GM12878 (cell line): ENCODE data around the gene CASS4. TPM values are rescaled to one million over a fixed set of nuclear protein-coding genes. Genes with fewer than 3 reads are reported as not detected.

Experiments used
- ATAC-seq: fragments of 200-7000 bp; cut with Tn5 transposase; 3 replicates; pipeline ENCODE4 v1.9.1; 2020; ENCODE audit warnings: mild to moderate bottlenecking, moderate library complexity
- BruUV-seq: library from RNA; stranded (reverse); fragments of 400-500 nt; replicated peaks from 2 replicates; lab custom pipeline; 2021; lab: Mats Ljungman, UMichigan
- CTCF ChIA-PET: fragments of 300-600 bp; sonication (Branson Sonifier 250); formaldehyde crosslinking; extraction: SDS; loops from one replicate; lab custom pipeline; 2021; ENCODE audit warnings: inconsistent platforms; lab: Yijun Ruan, JAX
- POLR2A ChIA-PET: fragments of 350-600 bp; formaldehyde crosslinking; extraction: SDS; loops from one replicate; lab custom pipeline; 2021; ENCODE audit warnings: inconsistent platforms; lab: Charles Lee
- RAD21 ChIA-PET: fragments of 300-600 bp; sonication (Branson Sonifier 250); formaldehyde crosslinking; loops from one replicate; lab custom pipeline; 2023; ENCODE audit warnings: antibody characterized with exemption; ENCODE audit not compliant: unreplicated experiment; lab: Charles Lee
- SMC1A ChIA-PET: fragments of 300-600 bp; sonication (Branson Sonifier 250); formaldehyde crosslinking; loops from one replicate; lab custom pipeline; 2023; ENCODE audit not compliant: unreplicated experiment, uncharacterized antibody; lab: Charles Lee
- DNase-seq: peaks from one replicate; pipeline ENCODE4 v3.0.0-alpha.2; 2011; ENCODE audit warnings: low read depth, low spot score
- FAIRE-seq: peaks from 3 replicates; lab custom pipeline; 2011; peaks lifted over from hg19 to GRCh38; lab: Jason Lieb, UNC
- H2AFZ ChIP-seq: 2 replicates; pipeline ENCODE4 v1.6.0; 2011; ENCODE audit warnings: low read depth, low read length, control low read depth; ENCODE audit not compliant: control insufficient read depth
- H3K27ac ChIP-seq: 2 replicates; pipeline ENCODE4 v1.5.1; 2011; ENCODE audit warnings: control low read depth; ENCODE audit not compliant: control insufficient read depth, insufficient read depth
- H3K27me3 ChIP-seq, 2 experiments: replicated peaks in 1 of 2; 2 replicates each; pipeline versions ENCODE4 v1.6.0 to v1.6.1; 2011; ENCODE audit warnings: low read length in 1 of 2; ENCODE audit not compliant: control insufficient read depth in 2 of 2, insufficient read depth in 2 of 2
- H3K36me3 ChIP-seq, 2 experiments: 2 replicates each; pipeline ENCODE4 v1.5.1; 2011; ENCODE audit warnings: low read length in 1 of 2; ENCODE audit not compliant: control insufficient read depth in 2 of 2, insufficient read depth in 2 of 2
- H3K4me1 ChIP-seq: 2 replicates; pipeline ENCODE4 v1.6.1; 2011; ENCODE audit warnings: mild to moderate bottlenecking, low read length, moderate library complexity, mixed read lengths; ENCODE audit not compliant: control insufficient read depth, insufficient read depth
- H3K4me2 ChIP-seq: 2 replicates; pipeline ENCODE4 v1.6.0; 2011; ENCODE audit warnings: control low read depth; ENCODE audit not compliant: control insufficient read depth, insufficient read depth
- H3K4me3 ChIP-seq: fragments of 200-600 bp; sonication (generic); 2 replicates; pipeline ENCODE4 v1.5.1; 2016
- H3K79me2 ChIP-seq: 2 replicates; pipeline ENCODE4 v1.6.0; 2011; ENCODE audit warnings: low read length; ENCODE audit not compliant: control insufficient read depth, insufficient read depth
- H3K9ac ChIP-seq: 2 replicates; pipeline ENCODE4 v1.8.0; 2011; ENCODE audit warnings: low read length, control low read depth, mixed read lengths; ENCODE audit not compliant: control insufficient read depth, insufficient read depth
- H3K9me3 ChIP-seq: replicated peaks from 3 replicates; pipeline ENCODE4 v1.5.1; 2011; ENCODE audit warnings: mild to moderate bottlenecking, low read length; ENCODE audit not compliant: control insufficient read depth, insufficient read depth
- H4K20me1 ChIP-seq: 2 replicates; pipeline ENCODE4 v1.6.0; 2011; ENCODE audit not compliant: control insufficient read depth, insufficient read depth
- ASH2L ChIP-seq: fragments of 300-600, 200-600 bp; sonication (generic); IDR thresholded peaks from 2 replicates; pipeline ENCODE4 v1.6.1; 2017; ENCODE audit warnings: low read depth, mild to moderate bottlenecking, borderline replicate concordance
- E2F4 ChIP-seq: IDR thresholded peaks from 2 replicates; pipeline ENCODE4 v1.6.1; 2012; ENCODE audit warnings: low read depth, low read length, improper control_type of control experiment
- RFX5 ChIP-seq: IDR thresholded peaks from 2 replicates; pipeline ENCODE4 v1.6.1; 2011; ENCODE audit warnings: low read depth, low read length, improper control_type of control experiment
- WGBS: methylation state at CpG from one replicate; pipeline ENCODE4 v1.1.6; 2016; ENCODE audit warnings: low lambda C conversion rate; ENCODE audit not compliant: insufficient replicate concordance, insufficient coverage; ENCODE audit errors: missing lambda C conversion rate; 5-methylcytosine and 5-hydroxymethylcytosine counted together
- in situ Hi-C: fragments of 300-500 bp; cut with MboI; formaldehyde crosslinking; loops from 9 replicates; pipeline ENCODE4 v1.14.3; 2018; ENCODE audit warnings: mixed read lengths
- intact Hi-C: fragments of 100-400 bp; cut with micrococcal nuclease; formaldehyde crosslinking; loops from one replicate; pipeline ENCODE4 v1.14.2; 2022; ENCODE audit not compliant: unreplicated experiment
- polyA plus RNA-seq, 11 experiments: library from polyadenylated mRNA; depleted of rRNA in 4 of 11; unstranded in 6 of 11; stranded (reverse) in 5 of 11; fragments of >200 nt; fragmentation: Nextera tagmentation in 4 of 11; fragmentation: Illumina TruSeq in 1 of 11; extraction: Ambion mirVana in 4 of 11; extraction: Trizol in 1 of 11; gene quantifications; 1 replicate in 1 of 11; 2 replicates in 10 of 11; pipeline versions ENCODE4 v1.2.1 to v1.2.3, GENCODE V29; 2011 to 2016; ENCODE audit warnings: inconsistent platforms in 2 of 11, missing spikeins in 2 of 11, low read depth in 1 of 11
- total RNA-seq, 4 experiments: library from RNA; depleted of rRNA in 3 of 4; stranded (reverse); fragments of >200 nt in 3 of 4; fragmentation: Illumina TruSeq in 1 of 4; extraction: Trizol in 1 of 4; gene quantifications; 2 replicates each; pipeline versions ENCODE4 v1.2.1 to v1.2.3, GENCODE V29; 2013 to 2021
- TF ChIP-seq, protein P1 (sequence below): fragments of 450-650 bp; IDR thresholded peaks from 2 replicates; pipeline ENCODE4 v1.6.1; 2017; ENCODE audit warnings: borderline replicate concordance

The CASS4 gene
- total and polyA plus RNA-seq, 10 of the 15 experiments (the other 5 are each of a cell fraction or from before 2014, with no cell fraction given) = 0.04 to 0.24 (median 0.11) TPM; not detected in 1

GRCh38 chr20:56428410-56428809, 16.4 kb downstream of the CASS4 start:
- Histone ChIP-seq H3K4me3 (no peak overlapping the region), H3K9ac (no peak overlapping the region), H2AFZ (no peak overlapping the region), H3K79me2 (no peaks in the 10 kb centered on the region), H3K36me3 (no peaks in the 10 kb centered on the region), H3K4me2 (no peak overlapping the region), H3K4me1 (peaks cover 10% of the 10 kb centered on the region), H3K9me3 (no peaks in the 10 kb centered on the region), H3K27me3 (no peaks in the 10 kb centered on the region), H3K27ac (no peak overlapping the region), H4K20me1 (no peaks in the 10 kb centered on the region)
- TF ChIP-seq ASH2L = no peak
- TF ChIP-seq, protein P1, sequence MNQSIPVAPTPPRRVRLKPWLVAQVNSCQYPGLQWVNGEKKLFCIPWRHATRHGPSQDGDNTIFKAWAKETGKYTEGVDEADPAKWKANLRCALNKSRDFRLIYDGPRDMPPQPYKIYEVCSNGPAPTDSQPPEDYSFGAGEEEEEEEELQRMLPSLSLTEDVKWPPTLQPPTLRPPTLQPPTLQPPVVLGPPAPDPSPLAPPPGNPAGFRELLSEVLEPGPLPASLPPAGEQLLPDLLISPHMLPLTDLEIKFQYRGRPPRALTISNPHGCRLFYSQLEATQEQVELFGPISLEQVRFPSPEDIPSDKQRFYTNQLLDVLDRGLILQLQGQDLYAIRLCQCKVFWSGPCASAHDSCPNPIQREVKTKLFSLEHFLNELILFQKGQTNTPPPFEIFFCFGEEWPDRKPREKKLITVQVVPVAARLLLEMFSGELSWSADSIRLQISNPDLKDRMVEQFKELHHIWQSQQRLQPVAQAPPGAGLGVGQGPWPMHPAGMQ = no peak
- no peak for TF ChIP-seq E2F4
- TF ChIP-seq RFX5 = no peak
- no peak for DNase-seq
- ChIA-PET POLR2A (interaction anchor here (0.7 kb wide), 1 partner anchor 38 kb away, joined by 4 read pairs; no protein-coding TSS in a partner anchor), SMC1A (interaction anchor here (0.7 to 2.0 kb wide), 4 partner anchors 9 to 23 kb away, joined by 3 to 6 read pairs (median 4); partner anchors contain the start of gene CASS4), RAD21 (no interaction called here), CTCF (no interaction called here)
- FAIRE-seq = no peak
- ATAC-seq = no peak
- 62% methylated on average over 5 of the region's 5 CpGs for WGBS
- in situ Hi-C loops = no loop called here
- BruUV-seq = no TSS peak
- intact Hi-C loops = no loop called here
